PC-9 (cell line): Measurements from ENCODE around the gene MTMR10. TPM values are rescaled to one million over a fixed set of nuclear protein-coding genes. Genes with fewer than 3 reads are reported as not detected.

Experiments
- BruUV-seq: library from RNA; stranded (reverse); fragments of 400-500 nt; replicated peaks from 2 replicates; lab custom pipeline; 2021; lab: Mats Ljungman, UMichigan
- CTCF ChIA-PET: fragments of 300-600 bp; sonication (Branson Sonifier 250); formaldehyde crosslinking; loops from one replicate; lab custom pipeline; 2022; ENCODE audit warnings: antibody characterized with exemption; lab: Charles Lee
- POLR2A ChIA-PET: fragments of 300-600 bp; sonication (Branson Sonifier 250); formaldehyde crosslinking; loops from one replicate; lab custom pipeline; 2022; ENCODE audit warnings: antibody characterized with exemption; ENCODE audit not compliant: unreplicated experiment; lab: Charles Lee
- DNase-seq, 2 experiments: peaks; one replicate each; pipeline versions ENCODE4 v3.0.0 to v3.0.0-alpha.2; 2015 to 2022; ENCODE audit warnings: mixed read lengths in 1 of 2
- H2AFZ ChIP-seq: fragments of 200-600 bp; sonication (generic); 2 replicates; pipeline ENCODE4 v1.8.1; 2017; ENCODE audit warnings: antibody characterized with exemption
- H3F3A ChIP-seq: fragments of 200-600 bp; sonication (generic); 2 replicates; pipeline ENCODE4 v1.8.1; 2017; ENCODE audit warnings: antibody characterized with exemption, mild to moderate bottlenecking, low read depth; ENCODE audit not compliant: insufficient read depth
- H3K27ac ChIP-seq: fragments of 200-600 bp; sonication (generic); 2 replicates; pipeline ENCODE4 v1.6.1; 2016; ENCODE audit warnings: mixed run types
- H3K27me3 ChIP-seq: fragments of 200-600 bp; sonication (generic); 2 replicates; pipeline ENCODE4 v1.6.1; 2016; ENCODE audit warnings: low read depth, mixed run types; ENCODE audit not compliant: insufficient read depth
- H3K36me3 ChIP-seq: fragments of 200-600 bp; sonication (generic); 2 replicates; pipeline ENCODE4 v1.6.1; 2016; ENCODE audit warnings: low read depth, mixed run types
- H3K4me1 ChIP-seq: fragments of 200-600 bp; sonication (generic); replicated peaks from 2 replicates; pipeline ENCODE4 v1.6.1; 2016; ENCODE audit warnings: mixed run types; ENCODE audit not compliant: insufficient read depth
- H3K4me2 ChIP-seq: fragments of 200-600 bp; sonication (generic); 2 replicates; pipeline ENCODE4 v1.6.1; 2017; ENCODE audit warnings: mixed run types
- H3K4me3 ChIP-seq: fragments of 200-600 bp; sonication (generic); 2 replicates; pipeline ENCODE4 v1.6.1; 2016; ENCODE audit warnings: mixed run types
- H3K79me2 ChIP-seq: fragments of 200-600 bp; sonication (generic); 2 replicates; pipeline ENCODE4 v1.6.1; 2017; ENCODE audit warnings: low read depth, mixed run types
- H3K9me2 ChIP-seq: fragments of 200-600 bp; sonication (generic); 2 replicates; pipeline ENCODE4 v1.8.1; 2017; ENCODE audit warnings: mild to moderate bottlenecking; ENCODE audit not compliant: insufficient read depth
- H3K9me3 ChIP-seq: fragments of 200-600 bp; sonication (generic); 2 replicates; pipeline ENCODE4 v1.8.1; 2016; ENCODE audit warnings: low read depth; ENCODE audit not compliant: insufficient read depth
- H4K20me1 ChIP-seq: fragments of 200-600 bp; sonication (generic); 2 replicates; pipeline ENCODE4 v1.8.1; 2017; ENCODE audit not compliant: insufficient read depth
- EZH2 ChIP-seq: fragments of 200-600 bp; sonication (generic); IDR thresholded peaks from 2 replicates; pipeline ENCODE4 v1.8.0; 2017; ENCODE audit warnings: antibody characterized with exemption, low read depth
- intact Hi-C: fragments of 100-400 bp; cut with micrococcal nuclease; formaldehyde crosslinking; loops from one replicate; pipeline ENCODE4 v1.10.0; 2022; ENCODE audit not compliant: unreplicated experiment
- total RNA-seq: library from RNA; stranded (reverse); gene quantifications from 2 replicates; pipeline ENCODE4 v1.2.3, GENCODE V29; 2021
- TF ChIP-seq, protein P1 (sequence below): fragments of 200-600 bp; sonication (generic); conservative IDR thresholded peaks from 2 replicates; pipeline ENCODE4 v1.6.1; 2017; ENCODE audit warnings: mixed run types, antibody characterized with exemption, mild to moderate bottlenecking, moderate library complexity

MTMR10 gene
- total RNA-seq, 1 experiment from 2014 or later: 6.2 TPM

DNA sequence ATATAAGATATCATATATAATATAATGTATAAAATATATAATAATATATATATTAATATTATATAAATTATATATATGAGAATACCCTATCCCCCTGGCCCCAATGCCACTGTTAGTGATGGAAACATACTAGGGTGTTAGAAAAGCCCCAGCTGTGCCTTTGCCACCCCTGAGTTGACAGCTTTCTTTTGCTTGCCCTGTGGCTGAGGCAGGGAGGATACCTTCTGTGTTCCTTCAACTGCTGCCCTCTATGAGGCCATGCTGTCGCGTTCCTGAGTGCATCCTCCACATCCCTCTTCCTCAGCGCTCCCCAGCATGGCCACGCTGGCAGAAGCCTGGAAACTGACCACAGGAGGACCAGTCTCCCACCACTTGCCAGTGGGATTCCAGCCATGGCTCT is 61.4 kb downstream of the MTMR10 start:
- intact Hi-C loops: no loop called here
- no peak overlapping the region for H3K4me2 ChIP-seq
- no peak for TF ChIP-seq EZH2
- TF ChIP-seq, protein P1, sequence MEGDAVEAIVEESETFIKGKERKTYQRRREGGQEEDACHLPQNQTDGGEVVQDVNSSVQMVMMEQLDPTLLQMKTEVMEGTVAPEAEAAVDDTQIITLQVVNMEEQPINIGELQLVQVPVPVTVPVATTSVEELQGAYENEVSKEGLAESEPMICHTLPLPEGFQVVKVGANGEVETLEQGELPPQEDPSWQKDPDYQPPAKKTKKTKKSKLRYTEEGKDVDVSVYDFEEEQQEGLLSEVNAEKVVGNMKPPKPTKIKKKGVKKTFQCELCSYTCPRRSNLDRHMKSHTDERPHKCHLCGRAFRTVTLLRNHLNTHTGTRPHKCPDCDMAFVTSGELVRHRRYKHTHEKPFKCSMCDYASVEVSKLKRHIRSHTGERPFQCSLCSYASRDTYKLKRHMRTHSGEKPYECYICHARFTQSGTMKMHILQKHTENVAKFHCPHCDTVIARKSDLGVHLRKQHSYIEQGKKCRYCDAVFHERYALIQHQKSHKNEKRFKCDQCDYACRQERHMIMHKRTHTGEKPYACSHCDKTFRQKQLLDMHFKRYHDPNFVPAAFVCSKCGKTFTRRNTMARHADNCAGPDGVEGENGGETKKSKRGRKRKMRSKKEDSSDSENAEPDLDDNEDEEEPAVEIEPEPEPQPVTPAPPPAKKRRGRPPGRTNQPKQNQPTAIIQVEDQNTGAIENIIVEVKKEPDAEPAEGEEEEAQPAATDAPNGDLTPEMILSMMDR: no peak

DNA sequence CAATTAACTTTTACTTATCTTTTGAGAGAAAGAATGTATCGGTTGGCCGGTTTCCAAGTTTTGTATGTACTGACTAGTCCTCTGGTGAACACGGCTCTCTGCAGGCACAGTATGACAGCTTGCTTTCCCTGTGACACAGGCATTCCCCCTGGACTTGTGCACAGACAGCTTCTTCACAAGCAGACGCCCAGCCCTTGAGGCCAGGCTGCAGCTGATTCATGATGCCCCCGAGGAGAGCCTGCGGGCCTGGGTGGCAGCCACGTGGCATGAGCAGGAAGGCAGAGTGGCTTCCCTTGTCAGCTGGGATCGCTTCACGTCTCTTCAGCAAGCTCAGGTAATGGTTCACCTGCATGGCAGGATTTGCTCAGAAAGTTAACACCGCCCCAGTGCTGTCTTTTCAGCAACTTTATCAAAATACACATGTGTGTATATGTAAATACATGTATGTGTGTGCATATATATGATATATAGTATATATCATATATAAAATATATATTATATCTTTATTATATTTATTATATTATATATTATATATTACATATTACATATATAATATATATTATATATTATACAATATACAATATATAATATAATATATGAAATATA is 62.3 kb downstream of the MTMR10 start:
- ChIA-PET CTCF (no interaction called here), POLR2A (no interaction called here)
- Histone ChIP-seq H4K20me1 (no peaks in the 10 kb centered on the region), H2AFZ (no peak overlapping the region), H3K4me3 (no peak overlapping the region), H3K27ac (no peak overlapping the region), H3K4me1 (no peaks in the 10 kb centered on the region), H3K4me2 (no peak overlapping the region), H3K27me3 (no peaks in the 10 kb centered on the region), H3K9me3 (no peaks in the 10 kb centered on the region), H3K9me2 (no peaks in the 10 kb centered on the region), H3K36me3 (no peaks in the 10 kb centered on the region), H3F3A (no peaks in the 10 kb centered on the region), H3K79me2 (no peaks in the 10 kb centered on the region)
- intact Hi-C loops: no loop called here
- BruUV-seq: no TSS peak
- TF ChIP-seq, protein P1: no peak
- TF ChIP-seq EZH2: no peak
- no peak for DNase-seq

More for the DNA sequence above, 61.4 kb downstream of the MTMR10 start:
- H3K4me1 ChIP-seq: no peaks in the 10 kb centered on the region
- H3K9me3 ChIP-seq: no peaks in the 10 kb centered on the region
- ChIA-PET CTCF (no interaction called here), POLR2A (no interaction called here)
- no peaks in the 10 kb centered on the region for H3K27me3 ChIP-seq
- no peaks in the 10 kb centered on the region for H3K79me2 ChIP-seq
- H3K9me2 ChIP-seq: no peaks in the 10 kb centered on the region
- no peak overlapping the region for H3K27ac ChIP-seq
- no peak overlapping the region for H3K4me3 ChIP-seq
- no peaks in the 10 kb centered on the region; the same call in 1 of the 2 replicates for H3K36me3 ChIP-seq
- BruUV-seq: no TSS peak
- DNase-seq: no peak
- no peaks in the 10 kb centered on the region for H3F3A ChIP-seq
- H4K20me1 ChIP-seq: no peaks in the 10 kb centered on the region
- no peak overlapping the region for H2AFZ ChIP-seq

DNA sequence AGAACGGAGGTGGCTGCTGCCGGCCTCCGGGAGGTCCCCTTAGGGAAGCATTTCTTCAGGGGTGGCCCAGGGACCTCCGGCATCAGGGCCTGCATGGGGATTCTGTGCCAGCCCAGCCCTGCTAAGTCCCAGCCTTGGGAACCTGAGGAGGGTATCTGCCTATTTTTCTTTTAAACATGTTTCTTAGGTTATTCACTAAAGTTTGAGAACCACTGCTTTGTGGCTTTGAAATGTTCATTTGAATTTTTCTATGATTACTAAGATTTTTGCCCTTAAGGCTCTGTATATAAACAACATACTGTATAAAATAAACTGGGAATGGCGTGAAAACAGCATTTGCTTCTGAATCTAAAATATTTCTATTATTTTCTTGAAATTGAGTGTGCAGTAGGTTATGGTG is 63.4 kb downstream of the MTMR10 start:
- no peak overlapping the region for H3K27ac ChIP-seq
- no peaks in the 10 kb centered on the region for H3K36me3 ChIP-seq
- H3K4me3 ChIP-seq: no peak overlapping the region
- H3K4me1 ChIP-seq: no peaks in the 10 kb centered on the region
- no peaks in the 10 kb centered on the region for H3K79me2 ChIP-seq
- ChIA-PET POLR2A (no interaction called here), CTCF (no interaction called here)
- no peaks in the 10 kb centered on the region for H4K20me1 ChIP-seq
- H3K9me3 ChIP-seq: no peaks in the 10 kb centered on the region
- no peak overlapping the region for H2AFZ ChIP-seq
- TF ChIP-seq, protein P1: no peak
- TF ChIP-seq EZH2: no peak
- no peak for DNase-seq
- intact Hi-C loops: no loop called here
- BruUV-seq: no TSS peak
- no peaks in the 10 kb centered on the region for H3F3A ChIP-seq
- H3K9me2 ChIP-seq: no peaks in the 10 kb centered on the region
- no peaks in the 10 kb centered on the region for H3K27me3 ChIP-seq
- H3K4me2 ChIP-seq: no peak overlapping the region
